Gastrocnemius medialis (tissue), 4 donors: ENCODE data around the gene GDE1.

Source experiments
- CTCF ChIP-seq, 5 experiments: fragments of 450-650 bp in 3 of 5; fragments of 200-600 bp in 2 of 5; sonication (generic) in 2 of 5; IDR thresholded peaks in 4 of 5; conservative IDR thresholded peaks in 1 of 5; 1 replicate in 4 of 5; 2 replicates in 1 of 5; pipeline ENCODE4 v1.5.1; 2016 to 2019; ENCODE audit warnings: antibody characterized with exemption in 5 of 5, mild to moderate bottlenecking in 3 of 5, moderate library complexity in 3 of 5
- POLR2A ChIP-seq, 2 donors: fragments of 450-650 bp; IDR thresholded peaks; one replicate each; pipeline ENCODE4 v1.6.1; 2017; ENCODE audit warnings: antibody characterized with exemption in 2 of 2, mild to moderate bottlenecking in 2 of 2, moderate library complexity in 2 of 2

- TF ChIP-seq CTCF (IDR thresholded peaks at IDR 0.05 in 4 of 5, conservative IDR thresholded peaks at IDR 0.05 in 1 of 5) (no peak), POLR2A (IDR thresholded peaks at IDR 0.05) (no peak)
These were observed 6.1 kb downstream of the GDE1 start for GRCh38 chr16:19515757-19516156.
